Naive thymus-derived CD4-positive, alpha-beta T cell (primary cell): ENCODE measurements around the gene GUCY2D. TPM values are rescaled to one million over a fixed set of nuclear protein-coding genes. Genes with fewer than 3 reads are reported as not detected.

Experiments used
- ATAC-seq: fragments of 150-1000 bp; cut with Tn5 transposase; 2 replicates; pipeline ENCODE4 v1.10.0; 2021; ENCODE audit warnings: mild to moderate bottlenecking, moderate library complexity
- CTCF ChIA-PET: fragments of 350-600 bp; sonication (Branson Sonifier 250); formaldehyde crosslinking; loops from one replicate; lab custom pipeline; 2021; ENCODE audit warnings: antibody characterized with exemption; lab: Charles Lee
- POLR2A ChIA-PET: fragments of 350-600 bp; sonication (Branson Sonifier 250); formaldehyde crosslinking; loops from one replicate; lab custom pipeline; 2021; ENCODE audit warnings: antibody characterized with exemption, inconsistent platforms; lab: Charles Lee
- DNase-seq, 9 donors: peaks; one replicate each; pipeline versions ENCODE4 v3.0.0 to v3.0.0-alpha.2; 2020 to 2022; ENCODE audit warnings: mixed read lengths in 1 of 9
- H3K27ac ChIP-seq: one replicate; pipeline ENCODE4 v1.7.0; 2013; ENCODE audit warnings: mild to moderate bottlenecking, low read depth, low read length, moderate library complexity
- H3K27me3 ChIP-seq, 2 donors: one replicate each; pipeline ENCODE4 v1.7.0; 2013; ENCODE audit warnings: low read length in 2 of 2, mild to moderate bottlenecking in 2 of 2, moderate library complexity in 2 of 2; ENCODE audit not compliant: control insufficient read depth in 2 of 2, insufficient read depth in 2 of 2
- H3K36me3 ChIP-seq, 3 experiments: 1 replicate in 2 of 3; 2 replicates in 1 of 3; pipeline ENCODE4 v1.7.0; 2013; ENCODE audit warnings: low read length in 3 of 3, mild to moderate bottlenecking in 3 of 3, moderate library complexity in 1 of 3; ENCODE audit not compliant: insufficient read depth in 3 of 3, control insufficient read depth in 2 of 3
- H3K4me1 ChIP-seq, 2 donors: one replicate each; pipeline ENCODE4 v1.7.0; 2013; ENCODE audit warnings: low read length in 2 of 2, mild to moderate bottlenecking in 2 of 2, moderate library complexity in 1 of 2; ENCODE audit not compliant: control insufficient read depth in 2 of 2, insufficient read depth in 2 of 2
- H3K4me3 ChIP-seq: 2 replicates; pipeline ENCODE4 v1.7.0; 2013; ENCODE audit warnings: mild to moderate bottlenecking, low read length
- H3K9me3 ChIP-seq, 3 experiments: 1 replicate in 2 of 3; 2 replicates in 1 of 3; pipeline ENCODE4 v1.7.0; 2013; ENCODE audit warnings: low read length in 3 of 3; ENCODE audit not compliant: control insufficient read depth in 2 of 3
- H3K27ac Mint-ChIP-seq, 9 donors: one replicate each; pipeline ENCODE4 v1.8.0; 2020 to 2022; ENCODE audit warnings: mixed read lengths in 9 of 9, mild to moderate bottlenecking in 8 of 9, moderate library complexity in 5 of 9, inconsistent platforms in 2 of 9
- H3K27me3 Mint-ChIP-seq, 5 donors: one replicate each; pipeline ENCODE4 v1.8.0; 2021 to 2022; ENCODE audit warnings: mixed read lengths in 5 of 5, mild to moderate bottlenecking in 1 of 5
- H3K36me3 Mint-ChIP-seq, 5 donors: one replicate each; pipeline ENCODE4 v1.8.0; 2020 to 2022; ENCODE audit warnings: mixed read lengths in 5 of 5, mild to moderate bottlenecking in 3 of 5, inconsistent platforms in 1 of 5
- H3K4me1 Mint-ChIP-seq, 7 donors: one replicate each; pipeline ENCODE4 v1.8.0; 2020 to 2022; ENCODE audit warnings: mixed read lengths in 7 of 7, mild to moderate bottlenecking in 3 of 7, inconsistent platforms in 1 of 7
- H3K4me3 Mint-ChIP-seq, 10 donors: one replicate each; pipeline ENCODE4 v1.8.0; 2020 to 2022; ENCODE audit warnings: mild to moderate bottlenecking in 10 of 10, mixed read lengths in 10 of 10, moderate library complexity in 6 of 10, inconsistent platforms in 2 of 10
- H3K9me3 Mint-ChIP-seq, 11 donors: one replicate each; pipeline ENCODE4 v1.8.0; 2020 to 2022; ENCODE audit warnings: mixed read lengths in 11 of 11, mild to moderate bottlenecking in 4 of 11, inconsistent platforms in 1 of 11, moderate library complexity in 1 of 11
- intact Hi-C, 2 donors: fragments of 100-400 bp; cut with micrococcal nuclease; formaldehyde crosslinking; loops; one replicate each; pipeline ENCODE4 v1.15.1; 2023
- polyA plus RNA-seq, 2 donors: library from polyadenylated mRNA; unstranded; fragments of 300-500 nt; fragmentation: Illumina TruSeq; gene quantifications; one replicate each; pipeline ENCODE4 v1.2.3, GENCODE V29; 2021
- total RNA-seq, 6 experiments: library from RNA in 5 of 6; stranded (reverse) in 5 of 6; gene quantifications; 1 replicate in 5 of 6; 2 replicates in 1 of 6; pipeline ENCODE4 v1.2.3 and lab custom pipeline; 2021 to 2026

GUCY2D gene
- total and polyA plus RNA-seq, 7 experiments from 2014 or later: 0.07 to 0.98 (median 0.26) TPM; not detected in 3

GRCh38 chr17:8013731-8014557 lies 11.5 kb downstream of the GUCY2D start:
- Mint-ChIP-seq H3K27me3 (peaks cover 0 to 32% (median 0%) of the 10 kb centered on the region in 5 donors), H3K27ac (no peak overlapping the region), H3K4me1 (peaks cover 0 to 12% (median 7%) of the 10 kb centered on the region in 7 donors), H3K36me3 (no peaks in the 10 kb centered on the region), H3K4me3 (peak overlapping the region in 4 of 10 donors; percentile 8 to 88 (median 54)), H3K9me3 (peaks cover 0 to 3% (median 0%) of the 10 kb centered on the region in 11 donors)
- Histone ChIP-seq H3K4me1 (peaks cover 0 to 3% of the 10 kb centered on the region in 2 donors), H3K4me3 (no peak overlapping the region), H3K36me3 (no peaks in the 10 kb centered on the region), H3K27me3 (no peaks in the 10 kb centered on the region), H3K27ac (no peak overlapping the region), H3K9me3 (no peaks in the 10 kb centered on the region)
- no peak for DNase-seq
- intact Hi-C loops: no loop called here
- POLR2A ChIA-PET: no interaction called here
- ATAC-seq: no peak
- CTCF ChIA-PET: no interaction called here

GRCh38 chr17:8014558-8014850 lies 12.1 kb downstream of the GUCY2D start:
- no peak overlapping the region for H3K27ac Mint-ChIP-seq
- no peak overlapping the region for H3K27ac ChIP-seq
- H3K4me1 ChIP-seq: peaks cover 0 to 3% of the 10 kb centered on the region in 2 donors
- intact Hi-C loops: no loop called here
- H3K4me3 ChIP-seq: no peak overlapping the region
- POLR2A ChIA-PET: no interaction called here
- H3K9me3 ChIP-seq: no peaks in the 10 kb centered on the region
- H3K36me3 Mint-ChIP-seq: no peaks in the 10 kb centered on the region
- H3K27me3 ChIP-seq: no peaks in the 10 kb centered on the region
- no peak for ATAC-seq
- H3K4me3 Mint-ChIP-seq: peak overlapping the region in 3 of 10 donors; percentile 42 to 88 (median 66)
- no peak for DNase-seq
- peaks cover 0 to 37% (median 1%) of the 10 kb centered on the region in 5 donors for H3K27me3 Mint-ChIP-seq
- H3K36me3 ChIP-seq: no peaks in the 10 kb centered on the region
- H3K4me1 Mint-ChIP-seq: peaks cover 0 to 12% (median 7%) of the 10 kb centered on the region in 7 donors
- peaks cover 0 to 3% (median 0%) of the 10 kb centered on the region in 11 donors for H3K9me3 Mint-ChIP-seq
- CTCF ChIA-PET: no interaction called here

DNA sequence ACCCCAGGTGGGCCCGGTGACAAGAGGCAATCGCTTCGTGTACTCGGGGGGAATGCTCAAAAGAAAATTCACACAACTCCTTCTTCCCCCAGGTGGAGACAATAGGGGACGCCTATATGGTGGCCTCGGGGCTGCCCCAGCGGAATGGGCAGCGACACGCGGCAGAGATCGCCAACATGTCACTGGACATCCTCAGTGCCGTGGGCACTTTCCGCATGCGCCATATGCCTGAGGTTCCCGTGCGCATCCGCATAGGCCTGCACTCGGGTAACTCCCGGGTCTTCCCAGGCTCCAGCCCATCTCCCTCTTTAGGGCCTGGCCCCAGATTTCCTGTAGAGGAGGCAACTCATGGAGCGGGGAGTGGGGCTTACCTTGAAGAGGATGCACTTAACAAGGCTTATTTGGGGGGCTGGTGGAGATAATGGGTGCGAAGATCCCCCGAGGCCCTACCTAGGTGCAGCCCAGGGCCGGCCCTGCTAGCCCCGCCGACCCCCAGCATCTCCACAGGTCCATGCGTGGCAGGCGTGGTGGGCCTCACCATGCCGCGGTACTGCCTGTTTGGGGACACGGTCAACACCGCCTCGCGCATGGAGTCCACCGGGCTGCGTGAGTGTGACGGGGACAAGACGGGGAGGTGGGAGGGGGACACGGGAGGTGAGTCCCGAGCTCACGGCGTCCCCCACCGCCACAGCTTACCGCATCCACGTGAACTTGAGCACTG lies 13.0 kb downstream of the GUCY2D start:
- ChIA-PET POLR2A (no interaction called here), CTCF (interaction anchor here (1.9 kb wide), 1 partner anchor 25 kb away, joined by 4 read pairs; no protein-coding TSS in a partner anchor)
- Histone ChIP-seq H3K9me3 (no peaks in the 10 kb centered on the region), H3K27me3 (no peaks in the 10 kb centered on the region), H3K4me1 (peaks cover 0 to 3% of the 10 kb centered on the region in 2 donors), H3K4me3 (peak overlapping the region; percentile 59), H3K27ac (no peak overlapping the region), H3K36me3 (no peaks in the 10 kb centered on the region)
- Mint-ChIP-seq H3K4me1 (peaks cover 0 to 16% (median 7%) of the 10 kb centered on the region in 7 donors), H3K4me3 (peak overlapping the region in 8 of 10 donors; percentile 9 to 88 (median 58)), H3K27me3 (peaks cover 0 to 38% (median 4%) of the 10 kb centered on the region in 5 donors), H3K36me3 (no peaks in the 10 kb centered on the region), H3K27ac (no peak overlapping the region), H3K9me3 (peaks cover 0 to 3% (median 0%) of the 10 kb centered on the region in 11 donors)
- ATAC-seq (no peak), DNase-seq (no peak)
- intact Hi-C loops: no loop called here

DNA sequence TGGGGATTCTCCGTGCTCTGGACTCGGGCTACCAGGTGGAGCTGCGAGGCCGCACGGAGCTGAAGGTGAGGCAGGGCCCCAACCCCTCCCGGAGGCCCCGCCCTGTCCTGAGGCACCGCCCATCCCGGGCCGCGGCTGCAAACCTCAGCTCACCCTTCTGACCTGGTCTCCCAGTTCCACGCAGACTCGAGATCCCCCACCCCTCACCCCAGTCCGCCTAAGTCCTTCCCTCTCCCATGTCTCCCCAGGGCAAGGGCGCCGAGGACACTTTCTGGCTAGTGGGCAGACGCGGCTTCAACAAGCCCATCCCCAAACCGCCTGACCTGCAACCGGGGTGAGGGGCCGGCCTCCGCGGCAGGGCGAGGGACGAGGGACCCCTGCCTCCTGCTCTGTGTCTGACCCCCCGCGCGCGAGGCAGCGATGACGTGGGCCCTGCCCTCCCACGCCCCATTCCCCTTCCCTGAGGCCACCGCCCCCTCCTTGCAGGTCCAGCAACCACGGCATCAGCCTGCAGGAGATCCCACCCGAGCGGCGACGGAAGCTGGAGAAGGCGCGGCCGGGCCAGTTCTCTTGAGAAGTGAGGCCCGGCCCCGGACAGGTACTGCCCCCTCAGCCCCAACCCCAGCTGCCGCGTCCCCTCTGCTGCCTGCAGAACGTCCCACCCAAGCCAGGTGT lies 13.7 kb downstream of the GUCY2D start:
- ChIA-PET CTCF (interaction anchor here (1.2 to 1.9 kb wide), 2 partner anchors 25 to 26 kb away, joined by 3 to 4 read pairs; no protein-coding TSS in a partner anchor), POLR2A (no interaction called here)
- H3K27ac ChIP-seq: no peak overlapping the region
- peak; percentile 30 for ATAC-seq
- no peaks in the 10 kb centered on the region for H3K36me3 ChIP-seq
- intact Hi-C loops: loop anchor here in 1 of 2 donors (1.0 to 2.0 kb wide), 2 partner anchors 25 to 41 kb away; no protein-coding TSS in a partner anchor
- no peaks in the 10 kb centered on the region for H3K9me3 ChIP-seq
- H3K4me3 ChIP-seq: peak overlapping the region; percentile 59
- Mint-ChIP-seq H3K4me3 (peak overlapping the region; percentile 74 to 88 (median 82)), H3K27me3 (peaks cover 0 to 38% (median 4%) of the 10 kb centered on the region in 5 donors), H3K4me1 (peaks cover 0 to 18% (median 7%) of the 10 kb centered on the region in 7 donors), H3K27ac (peak overlapping the region in 1 of 9 donors; percentile 28), H3K9me3 (peaks cover 0 to 3% (median 0%) of the 10 kb centered on the region in 11 donors), H3K36me3 (no peaks in the 10 kb centered on the region)
- peaks cover 0 to 3% of the 10 kb centered on the region in 2 donors for H3K4me1 ChIP-seq
- no peaks in the 10 kb centered on the region for H3K27me3 ChIP-seq
- peak in 2 of 9 donors; percentile 19 to 22 for DNase-seq

- Mint-ChIP-seq H3K4me1 (peaks cover 0 to 21% (median 7%) of the 10 kb centered on the region in 7 donors), H3K27me3 (peaks cover 0 to 38% (median 4%) of the 10 kb centered on the region in 5 donors), H3K4me3 (peak overlapping the region; percentile 74 to 88 (median 82)), H3K9me3 (peaks cover 0 to 3% (median 0%) of the 10 kb centered on the region in 11 donors), H3K27ac (peak overlapping the region in 2 of 9 donors; percentile 28 to 41), H3K36me3 (no peaks in the 10 kb centered on the region)
- peaks cover 0 to 3% of the 10 kb centered on the region in 2 donors for H3K4me1 ChIP-seq
- intact Hi-C loops: loop anchor here in 1 of 2 donors (1.0 to 2.0 kb wide), 2 partner anchors 24 to 40 kb away; no protein-coding TSS in a partner anchor
- no peaks in the 10 kb centered on the region for H3K9me3 ChIP-seq
- H3K27me3 ChIP-seq: no peaks in the 10 kb centered on the region
- POLR2A ChIA-PET: interaction anchor here (1.0 kb wide), 1 partner anchor 8 kb away, joined by 5 read pairs; no protein-coding TSS in a partner anchor
- no peak overlapping the region for H3K27ac ChIP-seq
- ATAC-seq: peak; percentile 88
- DNase-seq: peak in 8 of 9 donors; percentile 19 to 56 (median 43)
- no peaks in the 10 kb centered on the region for H3K36me3 ChIP-seq
- CTCF ChIA-PET: interaction anchor here (1.2 to 1.9 kb wide), 2 partner anchors 24 to 26 kb away, joined by 3 to 4 read pairs; no protein-coding TSS in a partner anchor
- peak overlapping the region; percentile 59 for H3K4me3 ChIP-seq
Observed at GRCh38 chr17:8016632-8017424, 14.4 kb downstream of the GUCY2D start.
